Stimulated activated naive CD8-positive, alpha-beta T cell treated with anti-CD3 and anti-CD28 coated beads, Interleukin-15, amount 100 ng/mL, for 72 hours (primary cell): Measurements from ENCODE around the gene RANBP17.
"Not testable (repeated sequence)": the region's sequence is repeated elsewhere in the genome, so short reads cannot be mapped to it uniquely, and the experiment has no call there.

Source experiments
- ATAC-seq: fragments of 150-1000 bp; cut with Tn5 transposase; 2 replicates; pipeline ENCODE4 v1.10.0; 2021; ENCODE audit warnings: mild to moderate bottlenecking, moderate library complexity
- DNase-seq, 2 donors: peaks; one replicate each; pipeline ENCODE4 v3.0.0; 2021 to 2022
- H3K27ac Mint-ChIP-seq, 2 donors: one replicate each; pipeline ENCODE4 v1.8.0; 2022; ENCODE audit warnings: mild to moderate bottlenecking in 2 of 2, mixed read lengths in 2 of 2, moderate library complexity in 2 of 2
- H3K27me3 Mint-ChIP-seq: one replicate; pipeline ENCODE4 v1.8.0; 2022; ENCODE audit warnings: mixed read lengths
- H3K4me1 Mint-ChIP-seq: one replicate; pipeline ENCODE4 v1.8.0; 2022; ENCODE audit warnings: mild to moderate bottlenecking, mixed read lengths
- H3K4me3 Mint-ChIP-seq, 2 donors: one replicate each; pipeline ENCODE4 v1.8.0; 2022; ENCODE audit warnings: mild to moderate bottlenecking in 2 of 2, mixed read lengths in 2 of 2, moderate library complexity in 1 of 2
- H3K9me3 Mint-ChIP-seq, 2 donors: one replicate each; pipeline ENCODE4 v1.8.0; 2022; ENCODE audit warnings: mixed read lengths in 2 of 2

RANBP17 gene

GRCh38 chr5:170963521-170963920 lies 101.7 kb downstream of the RANBP17 start:
- no peaks in the 10 kb centered on the region for H3K9me3 Mint-ChIP-seq
- ATAC-seq (no peak), DNase-seq (no peak)
- no peaks in the 10 kb centered on the region for H3K27me3 Mint-ChIP-seq
- no peak overlapping the region for H3K27ac Mint-ChIP-seq
- no peak overlapping the region for H3K4me3 Mint-ChIP-seq
- H3K4me1 Mint-ChIP-seq: no peaks in the 10 kb centered on the region

DNA sequence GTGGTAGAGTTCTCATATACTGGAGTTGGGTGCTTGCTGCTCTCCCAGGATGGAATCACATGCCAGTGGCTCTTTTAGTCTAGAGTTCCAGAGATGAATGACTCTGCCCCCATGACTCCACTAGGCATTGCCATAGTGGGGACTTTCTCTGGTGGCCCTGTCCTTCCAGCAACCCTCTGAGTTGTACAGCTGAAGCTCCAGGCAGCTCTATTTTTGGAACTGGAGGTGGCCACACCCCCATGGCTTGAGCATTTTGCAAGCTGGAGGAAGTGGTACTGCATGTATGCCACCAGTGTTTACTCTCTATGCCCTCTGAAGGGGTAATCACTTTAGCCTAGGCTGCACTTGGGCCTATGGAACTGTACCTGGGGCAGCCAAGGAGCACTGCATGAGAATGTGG lies 112.6 kb downstream of the RANBP17 start:
- H3K9me3 Mint-ChIP-seq: peaks cover 2% of the 10 kb centered on the region in 2 donors
- no peak for ATAC-seq
- no peaks in the 10 kb centered on the region for H3K4me1 Mint-ChIP-seq
- no peak overlapping the region for H3K27ac Mint-ChIP-seq
- H3K27me3 Mint-ChIP-seq: no peaks in the 10 kb centered on the region
- H3K4me3 Mint-ChIP-seq: no peak overlapping the region
- no peak for DNase-seq

GRCh38 chr5:170980261-170980660 lies 118.4 kb downstream of the RANBP17 start:
- not testable (repeated sequence) for H3K27me3 Mint-ChIP-seq, ATAC-seq, H3K4me3 Mint-ChIP-seq, DNase-seq, H3K27ac Mint-ChIP-seq, H3K4me1 Mint-ChIP-seq
- peaks cover 19 to 33% of the 10 kb centered on the region in 2 donors for H3K9me3 Mint-ChIP-seq

- Mint-ChIP-seq H3K9me3 (peaks cover 12 to 21% of the 10 kb centered on the region in 2 donors), H3K4me1 (no peaks in the 10 kb centered on the region), H3K4me3 (no peak overlapping the region), H3K27ac (no peak overlapping the region), H3K27me3 (peaks cover 9% of the 10 kb centered on the region)
- ATAC-seq: no peak
- DNase-seq: no peak
Measured at GRCh38 chr5:170985486-170985885, 123.7 kb downstream of the RANBP17 start.

DNA sequence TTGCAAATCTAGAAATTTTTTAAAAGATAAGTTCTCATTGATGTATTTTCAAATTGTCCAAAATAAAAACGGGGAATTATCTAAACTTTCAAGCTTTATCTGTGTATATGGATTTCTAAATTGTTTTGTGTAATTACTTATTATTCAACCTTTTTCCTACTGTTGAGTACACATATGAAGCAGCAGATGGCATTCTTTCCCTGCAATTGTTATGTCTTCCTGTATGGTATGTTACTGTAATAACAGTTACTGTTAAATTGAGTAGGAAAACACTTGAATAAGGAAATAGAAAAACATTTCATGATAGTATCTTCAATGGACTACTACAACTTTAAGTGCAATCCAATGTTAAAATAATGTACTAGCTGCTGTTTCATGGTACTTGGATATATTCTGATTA lies 124.8 kb downstream of the RANBP17 start:
- peaks cover 9% of the 10 kb centered on the region for H3K27me3 Mint-ChIP-seq
- no peak overlapping the region for H3K27ac Mint-ChIP-seq
- DNase-seq: no peak
- ATAC-seq: no peak
- H3K4me1 Mint-ChIP-seq: no peaks in the 10 kb centered on the region
- no peak overlapping the region for H3K4me3 Mint-ChIP-seq
- peaks cover 2 to 10% of the 10 kb centered on the region in 2 donors for H3K9me3 Mint-ChIP-seq

GRCh38 chr5:170993476-170993875 lies 131.7 kb downstream of the RANBP17 start:
- ATAC-seq (no peak), DNase-seq (no peak)
- no peaks in the 10 kb centered on the region for H3K9me3 Mint-ChIP-seq
- no peaks in the 10 kb centered on the region for H3K27me3 Mint-ChIP-seq
- no peaks in the 10 kb centered on the region for H3K4me1 Mint-ChIP-seq
- H3K27ac Mint-ChIP-seq: no peak overlapping the region
- no peak overlapping the region for H3K4me3 Mint-ChIP-seq

DNA sequence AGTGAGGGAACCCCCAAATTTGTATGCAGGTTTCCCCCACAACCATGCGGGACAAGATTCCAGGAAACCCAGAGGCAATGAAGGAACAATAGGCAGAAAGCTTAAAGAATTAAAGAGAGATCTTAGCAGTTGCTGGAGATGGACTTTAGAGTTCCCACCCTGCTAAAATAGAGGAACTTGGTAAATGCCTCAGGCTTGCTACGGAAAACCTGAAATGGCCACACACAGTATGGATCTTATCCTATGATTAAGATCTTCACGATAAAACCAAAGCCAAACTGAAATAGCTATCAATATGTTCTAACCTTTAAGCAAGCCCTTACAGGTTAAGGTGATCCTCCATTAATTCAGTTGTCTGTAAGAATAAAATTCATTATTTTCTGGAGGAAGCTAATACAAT lies 148.3 kb downstream of the RANBP17 start:
- ATAC-seq: no peak
- no peak overlapping the region for H3K27ac Mint-ChIP-seq
- peaks cover 13 to 19% of the 10 kb centered on the region in 2 donors for H3K9me3 Mint-ChIP-seq

DNA sequence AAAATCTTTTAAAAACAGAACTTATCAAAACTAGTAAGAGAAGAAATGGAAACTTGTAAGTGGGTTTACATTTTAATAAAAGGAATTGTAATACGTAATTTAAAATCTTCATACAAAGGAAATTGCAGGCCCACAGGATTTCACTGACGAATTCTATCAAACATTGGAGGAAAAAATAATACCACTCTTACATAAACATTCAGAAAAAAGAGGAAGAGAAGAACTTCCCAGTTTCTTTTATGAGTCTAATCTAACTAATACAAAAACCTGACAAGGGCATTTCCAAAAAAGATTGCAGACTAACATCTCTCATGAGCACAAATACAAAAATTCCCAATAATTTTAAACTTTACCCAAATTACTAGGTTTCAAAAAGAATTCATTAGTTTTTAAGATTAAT lies 149.0 kb downstream of the RANBP17 start:
- Mint-ChIP-seq H3K27ac (no peak overlapping the region), H3K4me3 (no peak overlapping the region), H3K9me3 (peaks cover 13 to 19% of the 10 kb centered on the region in 2 donors), H3K4me1 (no peaks in the 10 kb centered on the region), H3K27me3 (no peaks in the 10 kb centered on the region)
- DNase-seq: no peak
- ATAC-seq: no peak

More for the DNA sequence above, 148.3 kb downstream of the RANBP17 start:
- Mint-ChIP-seq H3K4me1 (no peaks in the 10 kb centered on the region), H3K4me3 (no peak overlapping the region), H3K27me3 (no peaks in the 10 kb centered on the region)
- no peak for DNase-seq

DNA sequence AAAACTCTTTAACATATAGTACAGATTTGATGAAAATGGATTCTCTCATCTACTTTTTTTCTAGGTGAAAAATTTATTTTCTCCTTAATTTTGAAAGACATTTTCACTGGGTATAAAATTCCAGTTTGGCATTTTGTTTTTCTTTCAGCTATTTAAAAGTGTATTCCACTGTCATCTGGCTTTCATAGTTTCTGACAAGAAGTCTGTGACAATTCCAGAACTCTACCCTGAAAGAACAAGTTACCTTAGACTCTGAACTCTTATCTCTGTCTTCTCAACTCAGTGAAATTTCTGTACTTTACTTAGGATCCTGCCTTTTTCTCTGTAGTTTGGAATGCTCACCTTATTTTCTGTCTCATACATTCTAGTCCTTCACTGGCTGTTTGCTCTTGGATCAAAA lies 161.7 kb downstream of the RANBP17 start:
- Mint-ChIP-seq H3K27ac (no peak overlapping the region), H3K4me1 (no peaks in the 10 kb centered on the region), H3K9me3 (peaks cover 0 to 13% of the 10 kb centered on the region in 2 donors), H3K4me3 (no peak overlapping the region), H3K27me3 (no peaks in the 10 kb centered on the region)
- ATAC-seq (no peak), DNase-seq (no peak)

DNA sequence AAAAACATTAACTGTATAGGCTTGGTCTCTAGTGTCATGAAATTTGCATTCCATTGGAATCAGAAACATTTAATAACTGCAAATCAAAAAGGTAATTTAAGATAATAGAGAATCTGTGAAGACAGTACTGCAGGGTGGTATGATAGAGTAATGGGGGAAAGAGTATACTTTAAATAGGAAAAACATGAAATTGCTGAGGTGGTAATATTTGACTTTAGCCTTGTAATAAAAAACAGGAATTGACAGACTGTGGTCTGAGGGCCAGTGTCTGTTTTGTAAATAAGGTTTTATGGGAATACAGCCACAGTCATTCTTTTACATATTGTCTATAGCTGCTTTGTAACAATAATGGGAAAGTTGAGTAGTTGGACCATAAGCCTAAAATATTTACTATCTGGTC lies 162.3 kb downstream of the RANBP17 start:
- ATAC-seq: no peak
- Mint-ChIP-seq H3K27me3 (no peaks in the 10 kb centered on the region), H3K4me3 (no peak overlapping the region), H3K4me1 (no peaks in the 10 kb centered on the region), H3K27ac (no peak overlapping the region), H3K9me3 (peaks cover 0 to 13% of the 10 kb centered on the region in 2 donors)
- no peak for DNase-seq

DNA sequence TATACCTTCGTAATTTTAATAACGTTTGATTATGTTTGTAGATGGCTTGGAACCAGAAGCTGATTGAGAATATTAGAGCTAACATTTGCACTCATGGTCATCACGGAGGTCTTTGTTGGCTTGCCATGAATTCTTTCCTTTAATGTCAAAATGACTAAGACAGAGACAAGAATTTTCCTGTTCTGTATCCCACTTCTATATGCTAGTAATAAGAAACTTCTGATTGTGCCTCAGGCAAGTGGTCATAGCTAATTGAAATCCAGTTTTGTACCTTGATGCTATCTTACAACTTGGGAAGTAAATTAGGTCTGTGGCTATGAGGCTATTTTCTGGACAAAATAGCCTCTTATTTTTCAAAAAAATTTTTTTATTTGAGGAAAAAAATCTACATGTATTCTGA lies 167.6 kb downstream of the RANBP17 start:
- peaks cover 0 to 12% of the 10 kb centered on the region in 2 donors for H3K9me3 Mint-ChIP-seq
- no peaks in the 10 kb centered on the region for H3K4me1 Mint-ChIP-seq
- no peak overlapping the region for H3K4me3 Mint-ChIP-seq
- no peak for ATAC-seq
- H3K27ac Mint-ChIP-seq: no peak overlapping the region
- no peak for DNase-seq
- no peaks in the 10 kb centered on the region for H3K27me3 Mint-ChIP-seq

DNA sequence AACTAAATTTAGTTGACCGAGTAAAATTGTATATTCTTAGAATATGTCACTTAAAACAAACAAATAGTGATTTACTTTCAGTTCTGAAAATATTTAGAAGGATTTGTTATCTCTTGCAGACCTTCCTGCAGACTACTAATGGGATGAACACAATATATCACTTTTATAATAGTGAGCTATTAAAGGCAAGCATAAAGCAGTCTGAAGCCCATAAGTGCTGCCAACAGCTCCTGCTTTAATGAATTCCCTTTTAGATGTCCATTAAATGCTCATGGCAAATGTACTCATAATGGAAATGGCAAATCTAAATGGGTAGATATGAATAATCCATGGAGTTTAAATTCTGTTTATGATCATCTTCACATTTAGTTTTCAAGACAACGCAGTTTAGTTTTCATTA lies 170.2 kb downstream of the RANBP17 start:
- Mint-ChIP-seq H3K4me3 (no peak overlapping the region), H3K9me3 (no peaks in the 10 kb centered on the region), H3K4me1 (no peaks in the 10 kb centered on the region), H3K27me3 (no peaks in the 10 kb centered on the region), H3K27ac (no peak overlapping the region)
- DNase-seq (no peak), ATAC-seq (no peak)

DNA sequence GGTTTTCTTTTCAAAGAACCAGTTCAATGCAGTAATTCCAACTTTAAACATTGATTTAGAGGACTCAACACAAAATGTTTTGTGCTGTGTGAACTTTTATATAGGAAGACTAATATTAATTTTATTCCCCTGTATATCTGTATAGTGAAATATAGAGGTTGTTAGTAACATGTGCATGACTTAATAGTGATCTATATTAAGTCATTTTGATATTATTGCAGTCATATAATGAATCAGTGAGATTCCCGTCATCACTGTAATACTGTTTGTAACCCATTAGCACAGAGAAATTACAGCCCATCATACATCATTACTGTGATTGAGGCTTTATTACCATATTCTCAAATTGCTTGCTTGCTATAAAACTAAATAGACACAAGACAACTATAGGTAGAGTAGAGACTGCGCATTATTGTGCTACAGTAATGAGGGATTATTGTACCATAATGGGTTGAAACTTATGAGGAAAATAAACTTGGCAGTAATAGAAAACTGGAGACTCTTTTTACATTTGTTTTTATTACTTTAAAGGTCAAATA lies 170.7 kb downstream of the RANBP17 start:
- H3K27ac Mint-ChIP-seq: no peak overlapping the region
- H3K4me3 Mint-ChIP-seq: no peak overlapping the region
- H3K27me3 Mint-ChIP-seq: no peaks in the 10 kb centered on the region
- no peak for ATAC-seq
- no peak for DNase-seq
- no peaks in the 10 kb centered on the region for H3K4me1 Mint-ChIP-seq
- no peaks in the 10 kb centered on the region for H3K9me3 Mint-ChIP-seq

GRCh38 chr5:171041893-171042292 lies 180.1 kb downstream of the RANBP17 start:
- not testable (repeated sequence) for H3K27ac Mint-ChIP-seq, H3K27me3 Mint-ChIP-seq, H3K9me3 Mint-ChIP-seq, ATAC-seq, H3K4me1 Mint-ChIP-seq, H3K4me3 Mint-ChIP-seq, DNase-seq

DNA sequence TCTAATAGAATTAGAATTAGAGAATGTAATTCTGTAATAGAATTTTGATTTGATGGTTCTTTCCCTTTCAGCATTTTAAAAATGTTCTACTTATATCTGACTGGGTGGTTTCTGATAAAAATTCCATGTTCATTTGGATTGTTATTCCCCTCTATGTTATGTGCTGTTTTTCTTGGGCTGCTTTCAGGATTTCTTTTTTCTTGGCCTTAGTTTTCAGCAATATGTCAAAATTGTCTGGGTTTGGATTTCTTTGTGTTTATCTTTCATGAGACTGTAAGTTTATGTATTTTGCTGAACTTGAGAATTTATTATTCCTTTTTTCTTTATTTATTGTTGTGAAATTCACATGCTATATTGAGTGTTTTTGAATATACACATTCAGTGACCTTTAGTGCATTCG lies 189.1 kb downstream of the RANBP17 start:
- Mint-ChIP-seq H3K4me3 (no peak overlapping the region), H3K4me1 (no peaks in the 10 kb centered on the region), H3K27ac (no peak overlapping the region), H3K9me3 (peaks cover 0 to 10% of the 10 kb centered on the region in 2 donors), H3K27me3 (no peaks in the 10 kb centered on the region)
- no peak for DNase-seq
- no peak for ATAC-seq

DNA sequence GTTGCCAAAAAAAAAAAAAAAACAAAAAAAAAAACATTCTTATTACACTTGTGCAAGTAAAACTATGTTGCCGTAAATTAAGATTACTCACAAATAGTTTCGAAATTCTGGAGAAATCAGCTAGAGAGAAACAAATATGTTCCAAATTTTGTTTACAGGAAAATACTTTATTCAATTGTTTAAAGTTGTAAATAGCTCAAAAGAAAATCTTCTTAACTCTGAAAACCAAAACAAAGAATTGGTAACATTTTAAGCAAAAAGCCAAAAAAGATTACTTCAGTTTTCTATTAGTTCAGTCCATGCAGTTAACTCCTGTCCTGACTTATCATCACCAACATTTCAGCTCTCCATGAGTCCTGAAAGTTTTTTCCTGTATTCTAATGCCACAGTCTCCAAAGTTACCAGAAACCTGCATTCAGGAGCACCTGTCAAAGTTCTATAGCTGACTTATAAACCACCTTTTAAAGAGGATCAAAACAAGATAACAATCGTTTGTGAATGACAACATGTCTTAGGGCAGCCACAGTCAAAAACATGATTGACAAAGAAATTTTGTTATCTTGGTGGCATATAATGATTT lies 194.1 kb downstream of the RANBP17 start:
- DNase-seq (no peak), ATAC-seq (no peak)
- H3K9me3 Mint-ChIP-seq: peaks cover 4 to 18% of the 10 kb centered on the region in 2 donors
- H3K4me3 Mint-ChIP-seq: no peak overlapping the region
- H3K4me1 Mint-ChIP-seq: no peaks in the 10 kb centered on the region
- no peaks in the 10 kb centered on the region for H3K27me3 Mint-ChIP-seq
- H3K27ac Mint-ChIP-seq: no peak overlapping the region

DNA sequence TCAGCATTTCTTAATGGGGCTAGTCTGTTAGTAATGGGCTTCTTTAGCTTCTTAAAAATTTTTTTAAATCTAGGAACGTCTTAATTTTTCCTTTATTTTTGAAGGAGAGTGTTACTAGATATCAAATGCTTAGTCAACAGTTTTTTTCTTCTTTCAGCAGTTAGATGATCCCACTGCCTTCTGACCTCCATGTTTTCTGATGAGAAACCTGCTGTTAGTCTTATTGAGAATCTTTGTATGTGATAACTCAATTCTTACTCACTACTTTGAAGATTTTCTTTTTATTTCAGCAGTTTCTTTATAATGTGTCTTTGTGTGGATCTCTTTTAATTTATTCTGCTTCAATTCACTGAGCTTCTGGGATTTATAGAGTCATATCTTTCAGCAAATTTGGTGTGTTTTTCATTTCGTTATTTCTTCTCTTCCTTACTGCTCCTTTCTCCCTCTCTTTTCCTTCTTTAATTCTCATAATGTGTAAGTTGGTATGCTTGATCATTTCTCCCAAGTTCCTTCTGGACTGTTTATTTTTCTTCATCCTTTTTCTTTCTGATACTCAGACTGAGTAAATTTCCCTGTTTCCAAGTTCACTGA lies 205.8 kb downstream of the RANBP17 start:
- ATAC-seq (no peak), DNase-seq (no peak)
- Mint-ChIP-seq H3K4me3 (no peak overlapping the region), H3K9me3 (peaks cover 19 to 41% of the 10 kb centered on the region in 2 donors), H3K4me1 (no peaks in the 10 kb centered on the region), H3K27me3 (no peaks in the 10 kb centered on the region), H3K27ac (no peak overlapping the region)
